ENCODE data around the gene HOXB9.

GRCh38 chr17:48617471-48618255 lies 8.5 kb downstream of the HOXB9 start:
- TF ChIP-seq EZH2phosphoT487 (IDR thresholded peaks at IDR 0.05; ENCODE audit: unreplicated experiment) (no peak), CTCF (conservative IDR thresholded peaks at IDR 0.05; ENCODE audit: low read depth in 2 of 2) (no peak), POLR2AphosphoS5 (IDR thresholded peaks at IDR 0.05; ENCODE audit: low read depth) (no peak), JUNB (IDR thresholded peaks at IDR 0.05; ENCODE audit: unreplicated experiment) (no peak)
